HG03442 (cell line): Measurements from ENCODE around the gene HHATL.

Experiments
- ATAC-seq: cut with Tn5 transposase; IDR thresholded peaks from one replicate; pipeline ENCODE4 v1.9.1; 2021; ENCODE audit warnings: mild to moderate bottlenecking, moderate library complexity; ENCODE audit not compliant: unreplicated experiment

HHATL gene

GRCh38 chr3:42685891-42686820 is 16.4 kb downstream of the HHATL start:
- ATAC-seq, result no peak

GRCh38 chr3:42685363-42685881 is 17.2 kb downstream of the HHATL start, which contains the start of gene KLHL40:
Gene KLHL40 (plus strand): TSS chr3:42685537. CDS start chr3:42685619, 82 bp downstream.
- no peak for ATAC-seq

GRCh38 chr3:42684632-42685362 is 17.8 kb downstream of the HHATL start:
- no peak for ATAC-seq

GRCh38 chr3:42683875-42684598 is 18.6 kb downstream of the HHATL start:
- ATAC-seq, result no peak

GRCh38 chr3:42682301-42683070 is 20.1 kb downstream of the HHATL start:
- no peak for ATAC-seq

GRCh38 chr3:42681361-42682038 is 21.1 kb downstream of the HHATL start:
- no peak for ATAC-seq

GRCh38 chr3:42680806-42681205 is 21.8 kb downstream of the HHATL start:
- ATAC-seq, result no peak

- ATAC-seq, result no peak
Measured at GRCh38 chr3:42680271-42680670, 22.3 kb downstream of the HHATL start.

GRCh38 chr3:42678447-42678846 is 24.2 kb downstream of the HHATL start:
- ATAC-seq, result no peak

- no peak for ATAC-seq
Measured at GRCh38 chr3:42675909-42676308, 26.7 kb downstream of the HHATL start.

- no peak for ATAC-seq
Measured at GRCh38 chr3:42674146-42674545, 28.5 kb downstream of the HHATL start.

GRCh38 chr3:42673082-42673481 is 29.5 kb downstream of the HHATL start:
- no peak for ATAC-seq

- no peak for ATAC-seq
Measured at GRCh38 chr3:42672515-42672914, 30.1 kb downstream of the HHATL start.

- no peak for ATAC-seq
Measured at GRCh38 chr3:42670670-42671069, 31.9 kb downstream of the HHATL start.

- no peak for ATAC-seq
Measured at GRCh38 chr3:42670051-42670576, 32.5 kb downstream of the HHATL start.

- ATAC-seq, result no peak
Measured at GRCh38 chr3:42668793-42669217, 33.8 kb downstream of the HHATL start.

- ATAC-seq, result no peak
Measured at GRCh38 chr3:42668413-42668760, 34.2 kb downstream of the HHATL start.

- ATAC-seq, result no peak
Measured at GRCh38 chr3:42667523-42668412, 34.8 kb downstream of the HHATL start.
